WTC11 (cell line): ENCODE data around the gene AHCYL1.

ENCODE experiments used
- ATF1 ChIP-seq: sonication (generic); formaldehyde crosslinking; IDR thresholded peaks from 2 replicates; pipeline ENCODE4 v1.8.1; 2023; ENCODE audit warnings: mild to moderate bottlenecking, moderate library complexity, missing genetic modification reagents
- ATF3 ChIP-seq: sonication (generic); formaldehyde crosslinking; conservative IDR thresholded peaks from 2 replicates; pipeline ENCODE4 v1.8.1; 2022; ENCODE audit warnings: mild to moderate bottlenecking, missing genetic modification reagents
- CBFB ChIP-seq: sonication (generic); formaldehyde crosslinking; IDR thresholded peaks from 2 replicates; pipeline ENCODE4 v1.8.1; 2022; ENCODE audit warnings: mild to moderate bottlenecking, low read depth, missing genetic modification reagents
- CTCF ChIP-seq: fragments of 200-600 bp; IDR thresholded peaks from 2 replicates; pipeline ENCODE4 v1.8.0; 2022; ENCODE audit warnings: antibody characterized with exemption
- ELF4 ChIP-seq: sonication (generic); formaldehyde crosslinking; IDR thresholded peaks from 2 replicates; pipeline ENCODE4 v1.8.1; 2022; ENCODE audit warnings: low read depth, mild to moderate bottlenecking, moderate library complexity, missing genetic modification reagents
- GABPB1 ChIP-seq: sonication (generic); formaldehyde crosslinking; IDR thresholded peaks from 2 replicates; pipeline ENCODE4 v1.8.1; 2023; ENCODE audit warnings: mild to moderate bottlenecking, missing genetic modification reagents
- IRF2 ChIP-seq: sonication (generic); formaldehyde crosslinking; IDR thresholded peaks from 2 replicates; pipeline ENCODE4 v1.8.0; 2022; ENCODE audit warnings: low read depth, missing genetic modification reagents, borderline replicate concordance
- NFE2L1 ChIP-seq: sonication (generic); formaldehyde crosslinking; IDR thresholded peaks from 2 replicates; pipeline ENCODE4 v1.8.1; 2023; ENCODE audit warnings: missing genetic modification reagents
- NFYB ChIP-seq: sonication (generic); formaldehyde crosslinking; conservative IDR thresholded peaks from 2 replicates; pipeline ENCODE4 v1.8.0; 2022; ENCODE audit warnings: low read depth, missing genetic modification reagents
- SP1 ChIP-seq: sonication (generic); formaldehyde crosslinking; conservative IDR thresholded peaks from 2 replicates; pipeline ENCODE4 v1.8.1; 2022; ENCODE audit warnings: missing genetic modification reagents
- ZNF138 ChIP-seq: sonication (generic); formaldehyde crosslinking; conservative IDR thresholded peaks from 2 replicates; pipeline ENCODE4 v1.8.1; 2022; ENCODE audit warnings: mild to moderate bottlenecking, moderate library complexity, missing genetic modification reagents
- ZNF416 ChIP-seq: fragments of 250-450 bp; sonication (Bioruptor Pico); IDR thresholded peaks from 2 replicates; pipeline ENCODE4 v1.9.0; 2021; ENCODE audit warnings: mild to moderate bottlenecking, inconsistent platforms
- TF ChIP-seq, protein P1 (sequence below): sonication (generic); formaldehyde crosslinking; IDR thresholded peaks from 2 replicates; pipeline ENCODE4 v1.8.1; 2023; ENCODE audit warnings: mild to moderate bottlenecking, missing genetic modification reagents, borderline replicate concordance
- TF ChIP-seq, protein P2 (sequence below): sonication (generic); formaldehyde crosslinking; IDR thresholded peaks from 2 replicates; pipeline ENCODE4 v1.8.0; 2022; ENCODE audit warnings: mild to moderate bottlenecking, missing genetic modification reagents

GRCh38 chr1:109947582-109948284 lies 36.8 kb upstream of the AHCYL1 start:
- TF ChIP-seq ATF3 (no peak), CTCF (no peak), GABPB1 (CRISPR knock-in tag) (no peak), NFYB (CRISPR knock-in tag) (no peak), ATF1 (no peak), ZNF416 (CRISPR knock-in tag) (no peak), IRF2 (CRISPR knock-in tag) (no peak), SP1 (CRISPR knock-in tag) (no peak), NFE2L1 (CRISPR knock-in tag) (no peak), ZNF138 (CRISPR knock-in tag) (no peak), CBFB (no peak), ELF4 (CRISPR knock-in tag) (no peak)
- TF ChIP-seq, protein P1, sequence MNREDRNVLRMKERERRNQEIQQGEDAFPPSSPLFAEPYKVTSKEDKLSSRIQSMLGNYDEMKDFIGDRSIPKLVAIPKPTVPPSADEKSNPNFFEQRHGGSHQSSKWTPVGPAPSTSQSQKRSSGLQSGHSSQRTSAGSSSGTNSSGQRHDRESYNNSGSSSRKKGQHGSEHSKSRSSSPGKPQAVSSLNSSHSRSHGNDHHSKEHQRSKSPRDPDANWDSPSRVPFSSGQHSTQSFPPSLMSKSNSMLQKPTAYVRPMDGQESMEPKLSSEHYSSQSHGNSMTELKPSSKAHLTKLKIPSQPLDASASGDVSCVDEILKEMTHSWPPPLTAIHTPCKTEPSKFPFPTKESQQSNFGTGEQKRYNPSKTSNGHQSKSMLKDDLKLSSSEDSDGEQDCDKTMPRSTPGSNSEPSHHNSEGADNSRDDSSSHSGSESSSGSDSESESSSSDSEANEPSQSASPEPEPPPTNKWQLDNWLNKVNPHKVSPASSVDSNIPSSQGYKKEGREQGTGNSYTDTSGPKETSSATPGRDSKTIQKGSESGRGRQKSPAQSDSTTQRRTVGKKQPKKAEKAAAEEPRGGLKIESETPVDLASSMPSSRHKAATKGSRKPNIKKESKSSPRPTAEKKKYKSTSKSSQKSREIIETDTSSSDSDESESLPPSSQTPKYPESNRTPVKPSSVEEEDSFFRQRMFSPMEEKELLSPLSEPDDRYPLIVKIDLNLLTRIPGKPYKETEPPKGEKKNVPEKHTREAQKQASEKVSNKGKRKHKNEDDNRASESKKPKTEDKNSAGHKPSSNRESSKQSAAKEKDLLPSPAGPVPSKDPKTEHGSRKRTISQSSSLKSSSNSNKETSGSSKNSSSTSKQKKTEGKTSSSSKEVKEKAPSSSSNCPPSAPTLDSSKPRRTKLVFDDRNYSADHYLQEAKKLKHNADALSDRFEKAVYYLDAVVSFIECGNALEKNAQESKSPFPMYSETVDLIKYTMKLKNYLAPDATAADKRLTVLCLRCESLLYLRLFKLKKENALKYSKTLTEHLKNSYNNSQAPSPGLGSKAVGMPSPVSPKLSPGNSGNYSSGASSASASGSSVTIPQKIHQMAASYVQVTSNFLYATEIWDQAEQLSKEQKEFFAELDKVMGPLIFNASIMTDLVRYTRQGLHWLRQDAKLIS: no peak
- TF ChIP-seq, protein P2, sequence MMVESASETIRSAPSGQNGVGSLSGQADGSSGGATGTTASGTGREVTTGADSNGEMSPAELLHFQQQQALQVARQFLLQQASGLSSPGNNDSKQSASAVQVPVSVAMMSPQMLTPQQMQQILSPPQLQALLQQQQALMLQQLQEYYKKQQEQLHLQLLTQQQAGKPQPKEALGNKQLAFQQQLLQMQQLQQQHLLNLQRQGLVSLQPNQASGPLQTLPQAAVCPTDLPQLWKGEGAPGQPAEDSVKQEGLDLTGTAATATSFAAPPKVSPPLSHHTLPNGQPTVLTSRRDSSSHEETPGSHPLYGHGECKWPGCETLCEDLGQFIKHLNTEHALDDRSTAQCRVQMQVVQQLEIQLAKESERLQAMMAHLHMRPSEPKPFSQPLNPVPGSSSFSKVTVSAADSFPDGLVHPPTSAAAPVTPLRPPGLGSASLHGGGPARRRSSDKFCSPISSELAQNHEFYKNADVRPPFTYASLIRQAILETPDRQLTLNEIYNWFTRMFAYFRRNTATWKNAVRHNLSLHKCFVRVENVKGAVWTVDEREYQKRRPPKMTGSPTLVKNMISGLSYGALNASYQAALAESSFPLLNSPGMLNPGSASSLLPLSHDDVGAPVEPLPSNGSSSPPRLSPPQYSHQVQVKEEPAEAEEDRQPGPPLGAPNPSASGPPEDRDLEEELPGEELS (CRISPR knock-in tag): no peak
